Activated CD4-positive, alpha-beta T cell treated with anti-CD3 and anti-CD28 coated beads, Interleukin-2, amount 10 ng/mL, durations not matched to agents 7 days and 5 days (primary cell): ENCODE data around the gene SH3RF1. TPM values are rescaled to one million over a fixed set of nuclear protein-coding genes. Genes with fewer than 3 reads are reported as not detected.

Experiments used
- CTCF ChIA-PET: fragments of 350-600 bp; sonication (Branson Sonifier 250); formaldehyde crosslinking; loops from one replicate; lab custom pipeline; 2021; ENCODE audit warnings: antibody characterized with exemption; lab: Charles Lee
- POLR2A ChIA-PET: fragments of 350-600 bp; sonication (Branson Sonifier 250); formaldehyde crosslinking; loops from one replicate; lab custom pipeline; 2021; ENCODE audit warnings: antibody characterized with exemption; lab: Charles Lee
- DNase-seq: peaks from one replicate; pipeline ENCODE4 v3.0.0-alpha.2; 2020
- H3K27ac Mint-ChIP-seq: one replicate; pipeline ENCODE4 v1.8.0; 2021; ENCODE audit warnings: mild to moderate bottlenecking, moderate library complexity, mixed read lengths
- H3K27me3 Mint-ChIP-seq: one replicate; pipeline ENCODE4 v1.8.0; 2021; ENCODE audit warnings: mixed read lengths
- H3K36me3 Mint-ChIP-seq: one replicate; pipeline ENCODE4 v1.8.0; 2021; ENCODE audit warnings: low read depth, mixed read lengths
- H3K4me1 Mint-ChIP-seq: one replicate; pipeline ENCODE4 v1.8.0; 2021; ENCODE audit warnings: mixed read lengths
- H3K4me3 Mint-ChIP-seq: one replicate; pipeline ENCODE4 v1.8.0; 2021; ENCODE audit warnings: mild to moderate bottlenecking, moderate library complexity, mixed read lengths
- H3K9me3 Mint-ChIP-seq: one replicate; pipeline ENCODE4 v1.8.0; 2021; ENCODE audit warnings: mixed read lengths
- total RNA-seq, 2 experiments: library from RNA; stranded (reverse); gene quantifications; one replicate each; pipeline ENCODE4 v1.2.3, GENCODE V29; 2021

The SH3RF1 gene
- total RNA-seq, 2 experiments from 2014 or later, result 0.17 TPM

- Mint-ChIP-seq H3K4me3 (no peak overlapping the region), H3K36me3 (no peaks in the 10 kb centered on the region), H3K27me3 (no peaks in the 10 kb centered on the region), H3K9me3 (no peaks in the 10 kb centered on the region), H3K27ac (no peak overlapping the region), H3K4me1 (no peaks in the 10 kb centered on the region)
- ChIA-PET POLR2A (no interaction called here), CTCF (interaction anchor here (0.6 kb wide), 1 partner anchor 139 kb away, joined by 3 read pairs; no protein-coding TSS in a partner anchor)
- DNase-seq, result no peak
Measured at GRCh38 chr4:169133932-169134331, 136.8 kb downstream of the SH3RF1 start.

- Mint-ChIP-seq H3K27ac (no peak overlapping the region), H3K4me3 (no peak overlapping the region), H3K9me3 (no peaks in the 10 kb centered on the region), H3K27me3 (no peaks in the 10 kb centered on the region), H3K36me3 (no peaks in the 10 kb centered on the region), H3K4me1 (no peaks in the 10 kb centered on the region)
- ChIA-PET CTCF (no interaction called here), POLR2A (no interaction called here)
- no peak for DNase-seq
Measured at GRCh38 chr4:169132561-169133305, 138.0 kb downstream of the SH3RF1 start.

GRCh38 chr4:169131556-169132208 lies 139.1 kb downstream of the SH3RF1 start:
- Mint-ChIP-seq H3K9me3 (no peaks in the 10 kb centered on the region), H3K27ac (no peak overlapping the region), H3K27me3 (no peaks in the 10 kb centered on the region), H3K4me3 (no peak overlapping the region), H3K36me3 (no peaks in the 10 kb centered on the region), H3K4me1 (no peaks in the 10 kb centered on the region)
- ChIA-PET POLR2A (no interaction called here), CTCF (no interaction called here)
- no peak for DNase-seq

GRCh38 chr4:169128902-169129301 lies 141.9 kb downstream of the SH3RF1 start:
- POLR2A ChIA-PET, result no interaction called here
- H3K4me1 Mint-ChIP-seq, result no peaks in the 10 kb centered on the region
- DNase-seq, result no peak
- H3K27ac Mint-ChIP-seq, result no peak overlapping the region
- H3K36me3 Mint-ChIP-seq, result no peaks in the 10 kb centered on the region
- CTCF ChIA-PET, result no interaction called here
- H3K27me3 Mint-ChIP-seq, result no peaks in the 10 kb centered on the region
- H3K4me3 Mint-ChIP-seq, result no peak overlapping the region
- H3K9me3 Mint-ChIP-seq, result no peaks in the 10 kb centered on the region

- ChIA-PET POLR2A (no interaction called here), CTCF (no interaction called here)
- Mint-ChIP-seq H3K27ac (no peak overlapping the region), H3K9me3 (no peaks in the 10 kb centered on the region), H3K36me3 (no peaks in the 10 kb centered on the region), H3K4me1 (no peaks in the 10 kb centered on the region), H3K4me3 (no peak overlapping the region), H3K27me3 (no peaks in the 10 kb centered on the region)
- DNase-seq, result no peak
Measured at GRCh38 chr4:169127314-169127713, 143.4 kb downstream of the SH3RF1 start.

- no peaks in the 10 kb centered on the region for H3K36me3 Mint-ChIP-seq
- no peak for DNase-seq
- H3K27ac Mint-ChIP-seq, result no peak overlapping the region
- H3K4me1 Mint-ChIP-seq, result no peaks in the 10 kb centered on the region
- POLR2A ChIA-PET, result no interaction called here
- H3K4me3 Mint-ChIP-seq, result no peak overlapping the region
- H3K9me3 Mint-ChIP-seq, result no peaks in the 10 kb centered on the region
- H3K27me3 Mint-ChIP-seq, result no peaks in the 10 kb centered on the region
- CTCF ChIA-PET, result interaction anchor here (1.5 kb wide), 1 partner anchor 16 kb away, joined by 3 read pairs; no protein-coding TSS in a partner anchor
Measured at GRCh38 chr4:169124661-169125060, 146.1 kb downstream of the SH3RF1 start.

- no peak overlapping the region for H3K4me3 Mint-ChIP-seq
- no peaks in the 10 kb centered on the region for H3K9me3 Mint-ChIP-seq
- H3K27me3 Mint-ChIP-seq, result no peaks in the 10 kb centered on the region
- H3K27ac Mint-ChIP-seq, result no peak overlapping the region
- ChIA-PET CTCF (no interaction called here), POLR2A (no interaction called here)
- DNase-seq, result no peak
- no peaks in the 10 kb centered on the region for H3K4me1 Mint-ChIP-seq
- no peaks in the 10 kb centered on the region for H3K36me3 Mint-ChIP-seq
Measured at GRCh38 chr4:169122422-169122821, 148.3 kb downstream of the SH3RF1 start.

- CTCF ChIA-PET, result no interaction called here
- H3K36me3 Mint-ChIP-seq, result no peaks in the 10 kb centered on the region
- no peak overlapping the region for H3K27ac Mint-ChIP-seq
- POLR2A ChIA-PET, result no interaction called here
- H3K4me3 Mint-ChIP-seq, result no peak overlapping the region
- H3K27me3 Mint-ChIP-seq, result no peaks in the 10 kb centered on the region
- no peak for DNase-seq
- no peaks in the 10 kb centered on the region for H3K9me3 Mint-ChIP-seq
- H3K4me1 Mint-ChIP-seq, result no peaks in the 10 kb centered on the region
Measured at GRCh38 chr4:169121861-169122382, 148.8 kb downstream of the SH3RF1 start.

- CTCF ChIA-PET, result no interaction called here
- POLR2A ChIA-PET, result no interaction called here
- Mint-ChIP-seq H3K36me3 (no peaks in the 10 kb centered on the region), H3K4me1 (no peaks in the 10 kb centered on the region), H3K27me3 (no peaks in the 10 kb centered on the region), H3K9me3 (no peaks in the 10 kb centered on the region), H3K4me3 (no peak overlapping the region), H3K27ac (no peak overlapping the region)
- no peak for DNase-seq
Measured at GRCh38 chr4:169120624-169121023, 150.1 kb downstream of the SH3RF1 start.

- no peaks in the 10 kb centered on the region for H3K9me3 Mint-ChIP-seq
- CTCF ChIA-PET, result interaction anchor here (1.0 kb wide), 1 partner anchor 34 kb away, joined by 3 read pairs; no protein-coding TSS in a partner anchor
- H3K27me3 Mint-ChIP-seq, result no peaks in the 10 kb centered on the region
- H3K4me1 Mint-ChIP-seq, result no peaks in the 10 kb centered on the region
- no peaks in the 10 kb centered on the region for H3K36me3 Mint-ChIP-seq
- no peak overlapping the region for H3K4me3 Mint-ChIP-seq
- POLR2A ChIA-PET, result no interaction called here
- DNase-seq, result no peak
- no peak overlapping the region for H3K27ac Mint-ChIP-seq
Measured at GRCh38 chr4:169119536-169119935, 151.2 kb downstream of the SH3RF1 start.

- no peak for DNase-seq
- Mint-ChIP-seq H3K4me3 (no peak overlapping the region), H3K27me3 (no peaks in the 10 kb centered on the region), H3K36me3 (no peaks in the 10 kb centered on the region), H3K27ac (no peak overlapping the region), H3K4me1 (no peaks in the 10 kb centered on the region), H3K9me3 (no peaks in the 10 kb centered on the region)
- ChIA-PET POLR2A (no interaction called here), CTCF (interaction anchor here (1.1 kb wide), 1 partner anchor 108 kb away, joined by 3 read pairs; the partner anchor contains the start of gene CBR4)
Measured at GRCh38 chr4:169117591-169118081, 153.1 kb downstream of the SH3RF1 start.

GRCh38 chr4:169116270-169116901 lies 154.4 kb downstream of the SH3RF1 start:
- CTCF ChIA-PET, result no interaction called here
- H3K4me3 Mint-ChIP-seq, result no peak overlapping the region
- DNase-seq, result no peak
- POLR2A ChIA-PET, result no interaction called here
- H3K27ac Mint-ChIP-seq, result no peak overlapping the region
- no peaks in the 10 kb centered on the region for H3K9me3 Mint-ChIP-seq
- no peaks in the 10 kb centered on the region for H3K36me3 Mint-ChIP-seq
- H3K4me1 Mint-ChIP-seq, result no peaks in the 10 kb centered on the region
- H3K27me3 Mint-ChIP-seq, result no peaks in the 10 kb centered on the region

GRCh38 chr4:169115897-169116254 lies 154.9 kb downstream of the SH3RF1 start:
- Mint-ChIP-seq H3K4me1 (no peaks in the 10 kb centered on the region), H3K36me3 (no peaks in the 10 kb centered on the region), H3K27ac (no peak overlapping the region), H3K4me3 (no peak overlapping the region), H3K27me3 (no peaks in the 10 kb centered on the region), H3K9me3 (no peaks in the 10 kb centered on the region)
- no peak for DNase-seq
- POLR2A ChIA-PET, result no interaction called here
- CTCF ChIA-PET, result no interaction called here
